HepG2 (cell line): ENCODE measurements around the gene OSBPL5. TPM values are rescaled to one million over a fixed set of nuclear protein-coding genes. Genes with fewer than 3 reads are reported as not detected.
A peak's percentile ranks its signal among the peaks of the same experiment; 100 is the strongest.

ENCODE experiments used
- CEBPB ChIP-seq: IDR thresholded peaks from 2 replicates; pipeline ENCODE4 v1.6.1; 2011; ENCODE audit warnings: low read depth, low read length, improper control_type of control experiment, borderline replicate concordance
- FOXP1 ChIP-seq, 2 experiments: fragments of 450-650 bp in 1 of 2; IDR thresholded peaks; 2 replicates each; pipeline ENCODE4 v1.6.1; 2017 to 2018; ENCODE audit warnings: antibody characterized with exemption in 1 of 2
- HNF4G ChIP-seq, 2 experiments: sonication (generic) in 1 of 2; formaldehyde crosslinking in 1 of 2; IDR thresholded peaks; 2 replicates each; pipeline versions ENCODE4 v1.4.0 to v1.6.1; 2011 to 2020; ENCODE audit warnings: borderline replicate concordance in 2 of 2, low read depth in 2 of 2, mild to moderate bottlenecking in 2 of 2, low read length in 1 of 2, missing genetic modification reagents in 1 of 2, moderate library complexity in 1 of 2
- HNRNPH1 ChIP-seq: fragments of 200-400 bp; formaldehyde crosslinking; optimal IDR thresholded peaks from 2 replicates; pipeline ENCODE3; 2017; ENCODE audit warnings: mild to moderate bottlenecking, low read depth, low read length
- JUN ChIP-seq: sonication (generic); formaldehyde crosslinking; IDR thresholded peaks from 2 replicates; pipeline ENCODE4 v1.4.0; 2020; ENCODE audit warnings: mild to moderate bottlenecking, missing genetic modification reagents
- NR0B2 ChIP-seq: sonication (generic); formaldehyde crosslinking; IDR thresholded peaks from 2 replicates; pipeline ENCODE4 v1.4.0; 2020; ENCODE audit warnings: mild to moderate bottlenecking, missing genetic modification reagents
- RARA ChIP-seq: IDR thresholded peaks from 2 replicates; pipeline ENCODE4 v1.6.1; 2016; ENCODE audit warnings: missing genetic modification reagents, missing compliant biosample characterization
- SMYD3 ChIP-seq: sonication (generic); formaldehyde crosslinking; IDR thresholded peaks from 2 replicates; pipeline ENCODE4 v1.8.1; 2023; ENCODE audit warnings: mild to moderate bottlenecking, missing genetic modification reagents
- ZFP36 ChIP-seq: fragments of 150-350 bp; IDR thresholded peaks from 2 replicates; pipeline ENCODE4 v1.6.1; 2018; ENCODE audit warnings: borderline replicate concordance, low read length, low read depth; ENCODE audit not compliant: partially characterized antibody
- ZKSCAN1 ChIP-seq: fragments of 150-350 bp; IDR thresholded peaks from 2 replicates; pipeline ENCODE4 v1.6.1; 2014; ENCODE audit warnings: low read length
- ZNF101 ChIP-seq: sonication (generic); formaldehyde crosslinking; IDR thresholded peaks from 2 replicates; pipeline ENCODE4 v1.4.0; 2020; ENCODE audit warnings: mild to moderate bottlenecking, low read depth, missing genetic modification reagents, borderline replicate concordance
- ZNF225 ChIP-seq: sonication (generic); formaldehyde crosslinking; IDR thresholded peaks from 2 replicates; pipeline ENCODE4 v1.4.0; 2020; ENCODE audit warnings: mild to moderate bottlenecking, missing genetic modification reagents
- ZNF3 ChIP-seq: IDR thresholded peaks from 2 replicates; pipeline ENCODE4 v1.7.0; 2017; ENCODE audit warnings: inconsistent platforms
- ZNF335 ChIP-seq: sonication (generic); formaldehyde crosslinking; IDR thresholded peaks from 2 replicates; pipeline ENCODE4 v1.4.0; 2020; ENCODE audit warnings: missing genetic modification reagents
- ZNF619 ChIP-seq: sonication (generic); formaldehyde crosslinking; IDR thresholded peaks from 2 replicates; pipeline ENCODE4 v1.4.0; 2020; ENCODE audit warnings: mild to moderate bottlenecking, missing genetic modification reagents
- ZNF746 ChIP-seq: sonication (generic); formaldehyde crosslinking; IDR thresholded peaks from 2 replicates; pipeline ENCODE4 v1.8.0; 2022; ENCODE audit warnings: mild to moderate bottlenecking, missing genetic modification reagents
- ZNF75D ChIP-seq: sonication (generic); formaldehyde crosslinking; IDR thresholded peaks from 2 replicates; pipeline ENCODE4 v1.8.1; 2023; ENCODE audit warnings: missing genetic modification reagents, mild to moderate bottlenecking, borderline replicate concordance
- polyA plus RNA-seq, 8 experiments: library from polyadenylated mRNA; depleted of rRNA in 3 of 8; stranded (reverse) in 7 of 8; unstranded in 1 of 8; fragments of >200 nt; fragmentation: Illumina TruSeq in 4 of 8; extraction: Trizol in 4 of 8; gene quantifications; 2 replicates each; pipeline versions ENCODE4 v1.2.1 to v1.2.3, GENCODE V29; 2011 to 2016; ENCODE audit warnings: low read depth in 4 of 8, missing spikeins in 1 of 8, mixed read lengths in 1 of 8; ENCODE audit not compliant: insufficient read depth in 1 of 8
- total RNA-seq, 5 experiments: library from RNA; depleted of rRNA; stranded (reverse); fragments of >200 nt; fragmentation: Illumina TruSeq; extraction: Trizol; gene quantifications; 2 replicates each; pipeline ENCODE4 v1.2.3, GENCODE V29; 2016; ENCODE audit warnings: low read depth in 1 of 5
- TF ChIP-seq, protein P1 (sequence below): sonication (generic); formaldehyde crosslinking; IDR thresholded peaks from 2 replicates; pipeline ENCODE4 v1.5.0; 2020; ENCODE audit warnings: missing genetic modification reagents, mild to moderate bottlenecking, borderline replicate concordance
- TF ChIP-seq, protein P2 (sequence below): IDR thresholded peaks from 2 replicates; pipeline ENCODE4 v1.6.1; 2012; ENCODE audit warnings: low read length, improper control_type of control experiment
- TF ChIP-seq, protein P3 (sequence below): sonication (generic); formaldehyde crosslinking; IDR thresholded peaks from 2 replicates; pipeline ENCODE4 v1.5.0; 2020; ENCODE audit warnings: mild to moderate bottlenecking, missing genetic modification reagents
- TF ChIP-seq, protein P4 (sequence below): sonication (generic); formaldehyde crosslinking; IDR thresholded peaks from 2 replicates; pipeline ENCODE4 v1.9.0; 2022; ENCODE audit warnings: low read depth, missing genetic modification reagents

Gene OSBPL5
- total and polyA plus RNA-seq, 2 of the 13 experiments (the other 11 are each of a cell fraction or from before 2014, with no cell fraction given): not detected

DNA sequence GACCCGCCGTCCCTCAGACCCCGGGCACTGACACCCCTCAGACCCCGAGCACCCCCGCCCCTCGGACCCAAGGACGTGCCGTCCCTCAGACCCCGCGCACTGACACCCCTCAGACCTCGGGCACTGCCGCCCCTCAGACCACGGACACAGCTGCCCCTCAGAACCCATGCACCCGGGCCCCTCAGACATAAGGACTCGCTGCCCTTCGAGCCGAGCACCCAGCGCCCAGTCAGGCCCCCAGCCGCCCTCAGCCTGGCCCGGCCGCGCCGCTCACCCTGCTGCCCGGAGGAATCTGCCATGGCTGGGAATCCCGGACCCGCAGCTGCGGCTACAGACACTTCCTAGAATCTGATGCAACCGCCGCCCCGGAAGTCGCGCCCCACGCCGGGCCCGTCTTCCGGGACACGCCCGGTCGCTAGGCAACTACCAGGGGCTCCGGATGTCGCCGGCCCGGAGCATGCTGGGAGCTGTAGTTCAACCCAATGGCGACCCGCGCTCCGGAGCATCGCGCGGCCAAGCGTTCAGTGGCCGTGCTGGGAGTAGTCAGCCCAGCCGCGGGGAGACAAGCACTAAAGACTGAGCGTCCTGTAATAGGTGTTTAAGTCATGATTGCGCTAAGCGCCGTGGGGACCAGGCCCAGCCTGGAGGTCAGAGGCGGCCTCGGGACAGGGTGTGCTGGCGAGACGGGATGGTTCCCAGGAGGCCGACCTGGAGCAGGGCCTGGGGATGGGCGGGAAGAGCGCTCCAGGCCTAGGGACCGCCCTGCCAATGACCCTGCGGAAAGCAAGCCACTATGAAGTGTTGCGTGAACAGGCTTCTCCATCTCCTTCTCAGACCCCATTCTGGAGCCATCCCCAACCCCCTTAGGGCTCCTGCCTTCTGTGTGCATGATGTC lies 107.8 kb downstream of the OSBPL5 start, which contains the start of gene CARS1 (continued):
- TF ChIP-seq, protein P1, sequence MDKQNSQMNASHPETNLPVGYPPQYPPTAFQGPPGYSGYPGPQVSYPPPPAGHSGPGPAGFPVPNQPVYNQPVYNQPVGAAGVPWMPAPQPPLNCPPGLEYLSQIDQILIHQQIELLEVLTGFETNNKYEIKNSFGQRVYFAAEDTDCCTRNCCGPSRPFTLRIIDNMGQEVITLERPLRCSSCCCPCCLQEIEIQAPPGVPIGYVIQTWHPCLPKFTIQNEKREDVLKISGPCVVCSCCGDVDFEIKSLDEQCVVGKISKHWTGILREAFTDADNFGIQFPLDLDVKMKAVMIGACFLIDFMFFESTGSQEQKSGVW (CRISPR knock-in tag): no peak
- peak; percentile 76; the same call in 1 of the 2 replicates for TF ChIP-seq ZNF101
- peak; percentile 61; the same call in 1 of the 2 replicates for TF ChIP-seq SMYD3
- TF ChIP-seq ZNF3 (CRISPR knock-in tag): no peak
- TF ChIP-seq ZNF75D (CRISPR knock-in tag): no peak
- TF ChIP-seq ZFP36: no peak
- TF ChIP-seq HNRNPH1: no peak
- TF ChIP-seq HNF4G (IDR thresholded peaks at IDR 0.05; ENCODE audit: borderline replicate concordance, low read depth, low read length): no peak
- TF ChIP-seq HNF4G (CRISPR knock-in tag; IDR thresholded peaks at IDR 0.05; ENCODE audit: borderline replicate concordance, low read depth): peak; percentile 79
- TF ChIP-seq, protein P2, sequence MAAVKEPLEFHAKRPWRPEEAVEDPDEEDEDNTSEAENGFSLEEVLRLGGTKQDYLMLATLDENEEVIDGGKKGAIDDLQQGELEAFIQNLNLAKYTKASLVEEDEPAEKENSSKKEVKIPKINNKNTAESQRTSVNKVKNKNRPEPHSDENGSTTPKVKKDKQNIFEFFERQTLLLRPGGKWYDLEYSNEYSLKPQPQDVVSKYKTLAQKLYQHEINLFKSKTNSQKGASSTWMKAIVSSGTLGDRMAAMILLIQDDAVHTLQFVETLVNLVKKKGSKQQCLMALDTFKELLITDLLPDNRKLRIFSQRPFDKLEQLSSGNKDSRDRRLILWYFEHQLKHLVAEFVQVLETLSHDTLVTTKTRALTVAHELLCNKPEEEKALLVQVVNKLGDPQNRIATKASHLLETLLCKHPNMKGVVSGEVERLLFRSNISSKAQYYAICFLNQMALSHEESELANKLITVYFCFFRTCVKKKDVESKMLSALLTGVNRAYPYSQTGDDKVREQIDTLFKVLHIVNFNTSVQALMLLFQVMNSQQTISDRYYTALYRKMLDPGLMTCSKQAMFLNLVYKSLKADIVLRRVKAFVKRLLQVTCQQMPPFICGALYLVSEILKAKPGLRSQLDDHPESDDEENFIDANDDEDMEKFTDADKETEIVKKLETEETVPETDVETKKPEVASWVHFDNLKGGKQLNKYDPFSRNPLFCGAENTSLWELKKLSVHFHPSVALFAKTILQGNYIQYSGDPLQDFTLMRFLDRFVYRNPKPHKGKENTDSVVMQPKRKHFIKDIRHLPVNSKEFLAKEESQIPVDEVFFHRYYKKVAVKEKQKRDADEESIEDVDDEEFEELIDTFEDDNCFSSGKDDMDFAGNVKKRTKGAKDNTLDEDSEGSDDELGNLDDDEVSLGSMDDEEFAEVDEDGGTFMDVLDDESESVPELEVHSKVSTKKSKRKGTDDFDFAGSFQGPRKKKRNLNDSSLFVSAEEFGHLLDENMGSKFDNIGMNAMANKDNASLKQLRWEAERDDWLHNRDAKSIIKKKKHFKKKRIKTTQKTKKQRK: no peak
- TF ChIP-seq ZNF335: no peak
- TF ChIP-seq RARA (CRISPR knock-in tag): no peak
- TF ChIP-seq CEBPB: peak; percentile 95
- no peak; the same call in 1 of the 2 replicates for TF ChIP-seq ZNF746 (CRISPR knock-in tag)
- TF ChIP-seq ZNF619 (CRISPR knock-in tag): no peak
- TF ChIP-seq, protein P3, sequence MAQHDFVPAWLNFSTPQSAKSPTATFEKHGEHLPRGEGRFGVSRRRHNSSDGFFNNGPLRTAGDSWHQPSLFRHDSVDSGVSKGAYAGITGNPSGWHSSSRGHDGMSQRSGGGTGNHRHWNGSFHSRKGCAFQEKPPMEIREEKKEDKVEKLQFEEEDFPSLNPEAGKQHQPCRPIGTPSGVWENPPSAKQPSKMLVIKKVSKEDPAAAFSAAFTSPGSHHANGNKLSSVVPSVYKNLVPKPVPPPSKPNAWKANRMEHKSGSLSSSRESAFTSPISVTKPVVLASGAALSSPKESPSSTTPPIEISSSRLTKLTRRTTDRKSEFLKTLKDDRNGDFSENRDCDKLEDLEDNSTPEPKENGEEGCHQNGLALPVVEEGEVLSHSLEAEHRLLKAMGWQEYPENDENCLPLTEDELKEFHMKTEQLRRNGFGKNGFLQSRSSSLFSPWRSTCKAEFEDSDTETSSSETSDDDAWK (CRISPR knock-in tag): no peak
- TF ChIP-seq ZNF225 (CRISPR knock-in tag): no peak
- TF ChIP-seq FOXP1 (IDR thresholded peaks at IDR 0.05): no peak
- no peak for TF ChIP-seq FOXP1 (CRISPR knock-in tag; IDR thresholded peaks at IDR 0.05)
- TF ChIP-seq ZKSCAN1: no peak
- TF ChIP-seq JUN (CRISPR knock-in tag): no peak
- TF ChIP-seq NR0B2 (CRISPR knock-in tag): 0 out of 2 replicates have a peak, but pooled peaks have one; percentile 22
- TF ChIP-seq, protein P4, sequence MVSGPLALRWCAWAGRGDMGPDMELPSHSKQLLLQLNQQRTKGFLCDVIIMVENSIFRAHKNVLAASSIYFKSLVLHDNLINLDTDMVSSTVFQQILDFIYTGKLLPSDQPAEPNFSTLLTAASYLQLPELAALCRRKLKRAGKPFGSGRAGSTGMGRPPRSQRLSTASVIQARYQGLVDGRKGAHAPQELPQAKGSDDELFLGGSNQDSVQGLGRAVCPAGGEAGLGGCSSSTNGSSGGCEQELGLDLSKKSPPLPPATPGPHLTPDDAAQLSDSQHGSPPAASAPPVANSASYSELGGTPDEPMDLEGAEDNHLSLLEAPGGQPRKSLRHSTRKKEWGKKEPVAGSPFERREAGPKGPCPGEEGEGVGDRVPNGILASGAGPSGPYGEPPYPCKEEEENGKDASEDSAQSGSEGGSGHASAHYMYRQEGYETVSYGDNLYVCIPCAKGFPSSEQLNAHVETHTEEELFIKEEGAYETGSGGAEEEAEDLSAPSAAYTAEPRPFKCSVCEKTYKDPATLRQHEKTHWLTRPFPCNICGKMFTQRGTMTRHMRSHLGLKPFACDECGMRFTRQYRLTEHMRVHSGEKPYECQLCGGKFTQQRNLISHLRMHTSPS (CRISPR knock-in tag): no peak
